ENCODE measurements around the gene KIAA0319L.

GRCh38 chr1:35594005-35594760 lies 37.0 kb upstream of the KIAA0319L start:
- TF ChIP-seq POLR2A (IDR thresholded peaks at IDR 0.05) = no peak
- TF ChIP-seq CTCF (IDR thresholded peaks at IDR 0.05) = no peak
